ENCODE results near the gene SLC4A4. TPM values are rescaled to one million over a fixed set of nuclear protein-coding genes. Genes with fewer than 3 reads are reported as not detected.

Gene SLC4A4
- total RNA-seq, 1 donor from 2014 or later = 28.5 TPM

DNA sequence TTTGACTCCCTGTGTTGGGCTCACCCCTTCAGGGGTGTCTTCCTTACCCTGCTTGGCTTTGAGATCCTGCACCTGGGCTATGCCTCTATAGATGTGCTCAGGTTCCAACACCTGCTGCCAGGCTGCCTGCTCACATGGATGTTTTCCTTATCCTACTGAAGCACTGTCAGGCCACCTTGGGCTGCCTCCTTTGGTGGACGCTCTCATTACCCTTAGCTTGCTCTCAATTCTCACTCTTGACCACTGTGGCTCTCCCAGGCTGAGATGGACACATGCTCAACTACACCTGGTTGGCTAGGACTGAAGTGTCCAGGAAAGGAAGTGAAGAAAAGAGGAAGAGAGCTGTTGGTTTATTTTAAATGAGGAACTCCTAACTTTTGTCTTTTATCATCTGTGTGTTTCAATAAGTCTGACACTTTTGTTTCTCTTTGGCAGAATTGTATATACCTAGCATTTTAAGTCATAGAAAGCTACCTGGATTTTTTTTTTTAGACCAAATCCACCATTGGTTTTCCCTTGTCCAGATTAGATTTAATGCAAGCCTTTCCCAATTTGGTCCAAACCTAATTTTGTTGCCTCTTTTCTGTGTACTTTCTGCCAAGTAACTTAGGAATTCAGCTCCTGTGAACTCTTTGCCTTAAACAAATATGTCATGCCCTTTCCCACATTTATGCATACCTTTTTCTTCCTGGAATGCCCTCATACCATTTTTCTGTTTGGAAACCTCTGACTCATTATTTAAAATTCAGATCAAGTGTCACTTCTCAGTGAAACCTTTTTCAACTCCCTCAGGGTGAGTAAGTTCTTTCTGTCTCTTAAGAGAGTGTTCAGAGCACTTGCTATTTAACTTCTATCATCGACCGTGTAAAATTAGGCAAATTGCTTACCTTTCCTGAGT, 269.2 kb downstream of the SLC4A4 start:
- DNase-seq (no peak), ATAC-seq (peak; percentile 84)
- Histone ChIP-seq H3K9me3 (no peaks in the 10 kb centered on the region), H3K27ac (no peak overlapping the region), H3K27me3 (no peaks in the 10 kb centered on the region), H3K36me3 (no peaks in the 10 kb centered on the region), H3K4me3 (no peak overlapping the region), H3K4me1 (no peaks in the 10 kb centered on the region)
- TF ChIP-seq, protein P1, sequence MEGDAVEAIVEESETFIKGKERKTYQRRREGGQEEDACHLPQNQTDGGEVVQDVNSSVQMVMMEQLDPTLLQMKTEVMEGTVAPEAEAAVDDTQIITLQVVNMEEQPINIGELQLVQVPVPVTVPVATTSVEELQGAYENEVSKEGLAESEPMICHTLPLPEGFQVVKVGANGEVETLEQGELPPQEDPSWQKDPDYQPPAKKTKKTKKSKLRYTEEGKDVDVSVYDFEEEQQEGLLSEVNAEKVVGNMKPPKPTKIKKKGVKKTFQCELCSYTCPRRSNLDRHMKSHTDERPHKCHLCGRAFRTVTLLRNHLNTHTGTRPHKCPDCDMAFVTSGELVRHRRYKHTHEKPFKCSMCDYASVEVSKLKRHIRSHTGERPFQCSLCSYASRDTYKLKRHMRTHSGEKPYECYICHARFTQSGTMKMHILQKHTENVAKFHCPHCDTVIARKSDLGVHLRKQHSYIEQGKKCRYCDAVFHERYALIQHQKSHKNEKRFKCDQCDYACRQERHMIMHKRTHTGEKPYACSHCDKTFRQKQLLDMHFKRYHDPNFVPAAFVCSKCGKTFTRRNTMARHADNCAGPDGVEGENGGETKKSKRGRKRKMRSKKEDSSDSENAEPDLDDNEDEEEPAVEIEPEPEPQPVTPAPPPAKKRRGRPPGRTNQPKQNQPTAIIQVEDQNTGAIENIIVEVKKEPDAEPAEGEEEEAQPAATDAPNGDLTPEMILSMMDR (IDR thresholded peaks at IDR 0.05) = no peak
- intact Hi-C loops (cut with DNase I) = no loop called here

GRCh38 chr4:71608678-71609071, 269.9 kb downstream of the SLC4A4 start:
- peak; percentile 22 for ATAC-seq
- Histone ChIP-seq H3K9me3 (no peaks in the 10 kb centered on the region), H3K27me3 (no peaks in the 10 kb centered on the region), H3K27ac (no peak overlapping the region), H3K4me1 (no peaks in the 10 kb centered on the region), H3K4me3 (no peak overlapping the region), H3K36me3 (no peaks in the 10 kb centered on the region)
- no peak for DNase-seq
- intact Hi-C loops (cut with DNase I) = no loop called here
- TF ChIP-seq, protein P1 (IDR thresholded peaks at IDR 0.05) = no peak

DNA sequence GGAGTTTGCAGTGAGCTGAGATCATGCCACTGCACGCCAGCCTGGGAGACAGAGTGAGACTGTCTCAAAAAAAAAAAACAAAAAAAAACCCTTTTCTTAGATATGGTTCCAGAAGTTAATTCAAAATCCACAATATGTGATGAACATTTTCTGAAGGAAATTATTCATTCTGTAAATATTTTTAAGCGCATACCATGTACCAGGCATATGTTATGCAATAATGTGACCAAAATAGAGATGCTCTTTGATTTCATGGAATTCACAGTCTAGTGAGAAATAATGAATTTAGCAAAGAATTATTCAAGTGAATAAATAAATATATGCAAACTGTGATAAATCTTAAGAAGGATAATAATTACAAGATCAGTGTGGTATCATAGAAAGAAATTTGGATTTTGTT, 270.3 kb downstream of the SLC4A4 start:
- H3K9me3 ChIP-seq = no peaks in the 10 kb centered on the region
- no peak overlapping the region for H3K27ac ChIP-seq
- H3K4me3 ChIP-seq = no peak overlapping the region
- H3K4me1 ChIP-seq = no peaks in the 10 kb centered on the region
- no peaks in the 10 kb centered on the region for H3K27me3 ChIP-seq
- ATAC-seq = no peak
- no peaks in the 10 kb centered on the region for H3K36me3 ChIP-seq
- TF ChIP-seq, protein P1 (IDR thresholded peaks at IDR 0.05) = no peak
- intact Hi-C loops (cut with DNase I) = no loop called here
- DNase-seq = no peak

DNA sequence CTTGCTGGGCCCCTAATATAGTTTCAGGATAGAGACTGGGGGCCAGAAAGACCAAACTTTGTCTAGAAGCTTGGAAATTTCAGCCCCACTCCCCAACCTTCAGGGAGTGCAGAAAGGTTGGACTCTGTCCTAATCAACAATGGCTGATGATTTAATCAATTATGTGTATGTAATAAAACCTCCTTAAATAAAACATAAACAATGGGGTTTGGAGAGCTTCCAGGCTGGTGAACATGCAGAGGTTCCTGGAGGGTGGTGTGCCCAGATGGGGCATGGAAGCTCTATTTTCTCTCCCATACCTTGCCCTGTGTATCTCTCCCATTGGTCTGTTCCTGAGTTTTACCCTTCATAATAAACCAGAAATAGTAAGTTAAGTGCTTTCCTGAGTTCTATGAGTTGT, 270.8 kb downstream of the SLC4A4 start:
- intact Hi-C loops (cut with DNase I) = no loop called here
- no peak for DNase-seq
- no peaks in the 10 kb centered on the region for H3K4me1 ChIP-seq
- no peak overlapping the region for H3K4me3 ChIP-seq
- H3K36me3 ChIP-seq = no peaks in the 10 kb centered on the region
- no peaks in the 10 kb centered on the region for H3K27me3 ChIP-seq
- no peak overlapping the region for H3K27ac ChIP-seq
- no peaks in the 10 kb centered on the region for H3K9me3 ChIP-seq
- TF ChIP-seq, protein P1 (IDR thresholded peaks at IDR 0.05) = no peak
- ATAC-seq = no peak

DNA sequence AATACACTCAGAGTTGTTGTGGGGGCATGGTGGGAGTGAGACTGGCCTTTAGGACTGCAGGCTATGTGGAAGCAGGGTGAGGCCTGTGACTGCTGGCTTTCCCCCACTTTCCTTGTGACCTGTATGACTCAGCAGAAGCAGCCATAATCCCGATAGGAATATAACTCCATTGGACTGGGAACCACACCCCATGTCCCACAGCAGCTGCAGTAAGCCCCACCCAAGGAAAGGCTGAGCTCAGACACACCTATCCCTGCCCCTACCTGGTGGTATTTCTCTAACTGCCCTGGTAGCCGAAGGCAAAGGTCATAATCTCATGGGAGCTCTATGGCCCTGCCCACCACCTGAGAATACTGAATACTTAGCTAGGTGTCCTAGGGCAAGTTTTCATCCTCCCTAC, 275.8 kb downstream of the SLC4A4 start:
- intact Hi-C loops (cut with DNase I) = no loop called here
- no peaks in the 10 kb centered on the region for H3K36me3 ChIP-seq
- ATAC-seq = no peak

More for the DNA sequence above, 275.8 kb downstream of the SLC4A4 start:
- Histone ChIP-seq H3K27me3 (no peaks in the 10 kb centered on the region), H3K27ac (no peak overlapping the region), H3K4me3 (no peak overlapping the region), H3K9me3 (no peaks in the 10 kb centered on the region), H3K4me1 (no peaks in the 10 kb centered on the region)
- DNase-seq = no peak
- TF ChIP-seq, protein P1 (IDR thresholded peaks at IDR 0.05) = no peak
